HG03045 (cell line): ENCODE results near the gene HNRNPK.
A peak's percentile ranks its signal among the peaks of the same experiment; 100 is the strongest.

ENCODE experiments used
- ATAC-seq: cut with Tn5 transposase; IDR thresholded peaks from one replicate; pipeline ENCODE4 v1.9.1; 2021; ENCODE audit warnings: mild to moderate bottlenecking, moderate library complexity; ENCODE audit not compliant: unreplicated experiment

The HNRNPK gene

DNA sequence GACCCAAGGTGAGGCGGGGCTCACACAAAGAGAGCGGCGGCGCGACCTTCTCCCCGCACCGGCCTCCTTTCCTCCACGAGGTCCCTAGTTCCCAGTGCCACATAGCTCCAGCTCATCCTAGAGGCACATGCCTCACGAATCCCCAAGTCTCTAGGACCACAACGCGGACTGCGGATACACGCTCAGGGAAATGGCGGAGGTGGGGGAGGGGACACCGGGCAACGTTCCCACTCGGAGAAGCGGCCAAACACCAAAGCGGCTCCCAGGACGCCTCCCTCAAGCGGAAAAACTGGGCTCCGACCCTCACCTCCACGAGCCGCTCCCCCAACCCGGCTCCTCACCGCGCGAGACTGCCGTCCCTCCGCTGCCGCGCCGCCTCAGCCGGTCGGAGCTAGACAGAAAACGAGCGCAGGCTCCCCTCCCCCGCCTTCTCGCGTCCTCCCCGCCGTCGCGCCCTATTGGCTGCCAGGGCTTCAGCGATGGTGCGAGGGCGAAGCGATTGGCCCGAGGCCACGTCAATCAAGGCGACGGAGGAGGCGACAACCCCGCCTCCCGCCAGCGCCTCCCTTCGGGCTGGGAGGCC, at the start of gene HNRNPK:
TSS of gene HNRNPK (minus strand) at position 404 of the 583 bp plus-strand sequence. CDS start 1,963 bp downstream, outside the sequence.
- ATAC-seq = peak; percentile 85

DNA sequence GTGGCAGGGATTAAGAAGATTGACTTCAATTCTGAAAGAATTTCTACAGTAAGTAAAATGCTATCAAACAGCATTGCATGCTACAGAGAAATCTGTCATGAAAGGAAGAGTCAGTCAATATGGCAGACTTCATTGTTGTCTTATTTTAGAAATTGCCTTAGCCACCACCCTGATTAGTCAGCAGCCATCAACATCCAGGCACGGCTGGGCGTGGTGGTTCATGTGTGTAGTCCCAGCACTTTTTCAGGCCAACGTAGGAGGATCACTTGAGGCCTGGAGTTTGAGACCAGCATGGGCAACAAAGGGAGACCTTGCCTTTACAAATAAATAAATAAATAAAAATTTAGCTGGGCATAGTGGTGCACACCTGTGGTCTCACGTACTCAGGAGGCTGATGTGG, 47.2 kb upstream of the HNRNPK start:
- no peak for ATAC-seq

DNA sequence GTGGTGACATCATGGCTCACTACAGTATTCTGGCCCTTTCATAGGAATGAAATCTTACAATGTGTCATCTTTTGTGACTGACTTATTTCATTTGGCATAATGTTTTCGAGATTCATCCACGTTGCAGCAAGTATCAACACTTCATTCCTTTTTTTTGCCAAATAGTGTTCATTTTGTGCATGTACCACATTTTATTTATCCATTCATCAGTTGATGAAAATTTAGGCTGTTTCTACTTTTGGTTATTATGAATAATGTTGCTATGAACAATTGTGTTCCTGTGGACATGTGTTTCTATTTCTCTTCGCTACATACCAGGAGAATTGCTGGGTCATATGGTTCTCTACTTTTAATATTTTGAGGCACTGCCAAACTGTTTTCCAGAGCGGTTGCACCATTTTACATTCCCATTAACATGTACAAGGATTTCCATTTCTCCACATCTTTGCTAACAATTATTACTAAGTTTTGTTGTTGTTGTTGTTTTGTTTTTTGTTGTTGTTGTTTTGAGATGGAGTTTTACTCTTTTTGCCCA, 44.1 kb upstream of the HNRNPK start:
- no peak for ATAC-seq

GRCh38 chr9:84007662-84008061, 27.6 kb upstream of the HNRNPK start:
- ATAC-seq = no peak

GRCh38 chr9:84003246-84003645, 23.2 kb upstream of the HNRNPK start:
- ATAC-seq = no peak

- peak; percentile 55 for ATAC-seq
Measured at GRCh38 chr9:84002344-84002743, 22.3 kb upstream of the HNRNPK start.

- no peak for ATAC-seq
Measured at GRCh38 chr9:84001621-84002020, 21.6 kb upstream of the HNRNPK start.

DNA sequence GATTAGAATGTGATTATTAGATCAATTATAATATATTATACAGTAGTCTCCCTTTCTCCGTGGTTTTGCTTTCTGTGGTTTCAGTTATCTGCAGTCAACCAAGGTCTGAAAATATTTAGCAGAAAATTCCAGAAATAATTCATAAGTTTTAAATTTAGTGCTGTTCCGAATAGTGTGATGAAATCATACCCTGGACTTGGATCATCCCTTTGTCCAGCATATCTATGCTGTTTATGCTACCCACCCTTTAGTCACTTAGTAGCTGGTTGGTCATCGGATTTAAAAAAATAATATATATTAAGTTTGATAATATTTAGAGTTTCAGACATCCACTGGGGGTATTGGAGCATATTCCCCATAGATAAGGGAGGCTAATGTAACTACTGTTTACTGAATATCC, 20.2 kb upstream of the HNRNPK start:
- ATAC-seq = no peak

- ATAC-seq = no peak
Measured at GRCh38 chr9:83999141-83999918, 19.3 kb upstream of the HNRNPK start.

GRCh38 chr9:83996126-83996525, 16.1 kb upstream of the HNRNPK start:
- ATAC-seq = no peak

DNA sequence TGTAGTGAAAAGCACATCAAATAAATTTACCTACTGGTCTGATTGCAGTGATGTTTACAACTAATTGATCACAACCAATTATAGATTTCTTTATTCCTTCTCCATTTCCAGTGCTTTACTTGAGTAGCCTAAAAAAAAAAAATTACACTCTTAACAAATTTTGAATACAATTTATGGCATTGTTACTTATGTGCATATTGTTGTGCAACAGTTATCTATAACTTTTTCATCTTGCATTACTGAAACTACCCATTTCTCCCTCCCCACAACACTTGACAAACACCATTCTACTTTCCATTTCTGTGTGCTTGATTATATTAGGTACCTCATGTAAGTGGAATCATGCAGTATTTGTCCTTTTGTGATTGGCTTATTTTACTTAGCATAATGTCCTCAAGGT, 12.9 kb upstream of the HNRNPK start:
- ATAC-seq = no peak

GRCh38 chr9:83992407-83992806, 12.4 kb upstream of the HNRNPK start:
- ATAC-seq = no peak

DNA sequence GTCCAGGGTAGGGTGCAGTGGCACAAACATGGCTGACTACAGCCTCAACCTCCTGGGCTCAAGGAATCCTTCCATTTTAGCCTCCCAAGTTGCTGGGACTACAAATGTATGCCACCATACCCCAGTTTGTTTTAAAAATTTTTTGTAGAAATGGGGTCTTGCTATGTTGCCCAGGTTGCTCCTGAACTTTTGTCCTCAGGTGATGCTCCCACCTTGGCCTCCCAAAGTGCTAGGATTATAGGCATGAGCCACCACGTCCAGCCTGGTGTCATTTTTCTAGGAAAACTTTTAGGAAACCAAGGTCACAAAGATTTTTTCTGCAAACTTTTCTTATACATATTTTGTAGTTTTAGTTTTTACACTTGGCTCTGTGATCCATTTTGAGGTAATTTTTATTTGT, 11.3 kb upstream of the HNRNPK start:
- ATAC-seq = no peak

GRCh38 chr9:83988411-83988810, 8.4 kb upstream of the HNRNPK start:
- ATAC-seq = no peak

GRCh38 chr9:83987402-83987791, 7.4 kb upstream of the HNRNPK start:
- ATAC-seq = no peak

- no peak for ATAC-seq
Measured at GRCh38 chr9:83986765-83987401, 6.9 kb upstream of the HNRNPK start.

DNA sequence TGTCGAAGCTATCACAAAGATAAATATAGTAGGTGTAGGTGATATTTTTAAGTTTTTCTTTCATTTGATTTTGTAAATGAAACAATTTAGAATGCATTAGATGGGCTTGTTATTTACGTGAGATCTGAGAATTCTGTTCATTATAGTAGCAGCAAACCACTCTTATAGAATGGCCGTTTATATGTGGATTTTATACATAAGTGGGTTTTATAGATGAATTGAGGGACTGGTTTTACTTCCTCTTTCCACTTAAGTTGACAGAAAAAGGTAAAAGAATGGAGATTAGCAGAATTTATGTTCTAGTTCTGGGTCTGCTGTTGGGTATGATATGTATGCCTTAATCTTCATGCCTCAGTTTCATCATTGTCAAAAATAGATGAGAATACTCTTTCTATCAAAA, 6.2 kb upstream of the HNRNPK start:
- no peak for ATAC-seq

DNA sequence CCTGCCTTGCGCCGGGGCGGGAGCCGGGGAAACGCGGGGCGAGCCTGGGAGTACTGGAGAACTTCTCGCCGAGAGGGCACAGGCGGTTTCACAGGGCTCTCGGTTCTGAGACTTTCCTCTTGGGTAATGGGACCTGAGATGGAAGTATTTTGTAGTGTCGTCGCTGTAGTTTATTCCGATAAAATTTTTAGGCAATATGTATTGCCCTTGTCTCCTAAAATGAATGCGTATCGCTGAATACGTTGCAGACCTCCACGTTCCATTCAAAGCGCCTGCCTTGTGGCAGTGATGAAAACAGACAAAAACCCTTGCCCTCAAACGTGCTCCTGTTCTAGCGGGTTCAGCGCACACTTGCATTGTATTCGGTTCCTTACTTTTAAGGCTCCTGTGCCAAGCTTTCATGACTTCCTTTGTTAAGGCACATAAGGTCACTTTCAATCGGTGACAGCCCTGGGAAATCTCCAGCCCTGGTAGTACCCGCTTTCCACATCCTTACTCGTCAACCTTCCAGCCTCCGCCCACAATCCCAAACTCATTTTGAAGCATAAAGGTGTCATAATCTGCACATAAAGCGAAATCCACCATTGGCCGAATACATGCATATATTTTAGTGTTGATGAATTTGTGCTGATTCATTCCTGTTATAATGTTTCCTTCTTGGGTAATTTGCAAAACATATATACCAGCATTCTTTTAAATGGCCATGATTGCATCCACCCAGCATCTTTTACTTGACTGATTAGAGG, 1.3 kb upstream of the HNRNPK start:
- no peak for ATAC-seq

GRCh38 chr9:83980395-83981125, 545 bp upstream of the HNRNPK start, which contains the start of gene RMI1:
RMI1 (plus strand) TSS chr9:83980805; CDS start chr9:84000987, 20,182 bp downstream.
- ATAC-seq = peak; percentile 73
